ENCODE results near the gene ELAVL1.

Gene ELAVL1

DNA sequence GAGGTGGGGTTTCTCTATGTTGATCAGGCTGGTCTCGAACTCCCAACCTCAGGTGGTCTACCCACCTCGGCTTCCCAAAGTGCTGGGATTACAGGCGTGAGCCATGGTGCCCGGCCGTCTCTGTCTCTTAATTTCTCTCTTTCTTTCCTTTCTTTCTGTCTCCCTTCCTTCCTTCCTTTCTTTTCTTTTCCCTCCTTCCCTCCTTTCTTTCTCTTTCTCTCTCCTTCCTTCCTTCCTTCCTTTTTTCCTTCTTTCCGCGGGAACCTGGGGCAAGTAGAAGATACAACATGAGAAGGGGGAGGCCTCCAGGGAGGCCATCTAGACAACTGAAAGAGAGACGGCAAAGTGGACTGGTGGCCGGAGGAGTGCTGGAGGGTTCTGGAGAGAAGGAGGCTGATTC lies 15.2 kb upstream of the ELAVL1 start:
- DNase-seq: no peak

DNA sequence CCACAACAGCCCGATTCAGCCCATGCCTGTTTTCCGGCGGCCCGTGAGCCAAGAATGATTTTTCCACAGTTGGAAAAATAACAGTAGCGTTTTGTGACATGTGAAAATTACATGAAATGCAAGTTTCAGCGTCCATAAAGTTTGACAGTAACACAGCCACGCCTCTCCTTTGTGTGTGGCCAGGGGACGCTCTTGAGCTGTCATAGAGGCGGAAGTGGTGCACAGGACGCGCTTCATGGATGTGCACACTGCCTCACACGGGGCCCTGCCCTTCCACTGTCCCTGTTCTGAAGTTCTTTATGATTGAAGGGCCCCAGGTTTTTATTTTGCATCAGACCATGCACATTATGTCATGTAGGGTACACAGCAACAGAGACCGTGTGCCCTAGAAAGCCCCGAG lies 12.4 kb upstream of the ELAVL1 start:
- no peak for DNase-seq

DNA sequence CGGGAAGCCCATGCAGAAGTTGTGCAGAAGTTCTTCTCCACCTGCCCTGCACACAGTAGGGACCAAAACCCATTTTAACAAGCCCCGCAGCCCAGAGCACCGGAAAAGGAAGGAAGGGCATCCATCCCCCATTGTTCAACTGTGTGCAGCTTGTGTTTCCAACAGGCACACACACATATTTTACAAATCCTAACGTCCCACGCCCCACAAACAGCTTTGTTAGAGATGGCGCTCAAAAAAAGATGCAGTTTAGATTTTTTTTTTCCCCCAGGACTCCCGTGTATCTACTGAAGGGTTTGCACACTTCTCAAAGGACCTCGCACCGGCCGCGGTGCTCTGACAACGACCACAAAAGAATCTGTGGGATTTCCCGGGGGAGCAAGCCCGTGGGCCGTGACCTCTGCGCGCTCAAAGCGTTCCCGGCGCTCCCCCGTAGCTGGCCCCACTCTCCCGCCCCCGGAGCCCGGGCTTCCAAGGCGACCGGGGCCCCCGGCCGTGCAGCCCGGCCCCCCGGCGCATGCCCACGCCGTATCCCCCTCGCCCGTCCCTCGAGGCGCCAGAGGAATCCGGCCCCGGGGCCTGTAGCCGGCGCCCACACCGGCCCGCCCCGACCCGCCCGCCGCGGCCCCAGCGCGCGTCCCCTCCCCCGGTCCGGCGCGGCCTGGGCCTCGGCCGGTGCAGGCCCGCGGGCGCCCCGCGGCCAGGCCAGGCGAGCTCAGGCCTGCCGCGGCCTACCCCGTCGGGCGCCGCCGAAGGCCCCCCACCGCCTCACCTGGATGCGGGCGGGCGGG lies 523 bp downstream of the ELAVL1 start:
- peak; percentile 70 for DNase-seq

DNA sequence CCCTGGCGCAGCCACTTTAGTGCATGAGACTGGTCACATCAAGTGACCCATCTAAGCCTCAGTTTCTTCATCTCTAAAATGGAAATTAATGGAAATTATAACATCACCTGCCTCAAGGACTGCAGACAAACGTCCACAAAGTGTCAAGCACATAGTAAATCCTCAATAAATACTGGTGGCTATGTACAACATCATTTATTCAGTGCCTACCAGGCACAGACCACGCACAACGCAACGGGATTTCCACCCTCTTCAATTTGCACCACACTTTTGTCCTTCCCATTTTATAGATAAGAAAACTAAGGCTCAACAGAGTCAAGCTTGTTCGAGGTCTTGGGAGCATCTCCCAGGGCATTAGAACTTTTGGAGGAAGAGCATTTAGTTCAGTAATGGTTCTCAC lies 1.4 kb downstream of the ELAVL1 start:
- no peak for DNase-seq

DNA sequence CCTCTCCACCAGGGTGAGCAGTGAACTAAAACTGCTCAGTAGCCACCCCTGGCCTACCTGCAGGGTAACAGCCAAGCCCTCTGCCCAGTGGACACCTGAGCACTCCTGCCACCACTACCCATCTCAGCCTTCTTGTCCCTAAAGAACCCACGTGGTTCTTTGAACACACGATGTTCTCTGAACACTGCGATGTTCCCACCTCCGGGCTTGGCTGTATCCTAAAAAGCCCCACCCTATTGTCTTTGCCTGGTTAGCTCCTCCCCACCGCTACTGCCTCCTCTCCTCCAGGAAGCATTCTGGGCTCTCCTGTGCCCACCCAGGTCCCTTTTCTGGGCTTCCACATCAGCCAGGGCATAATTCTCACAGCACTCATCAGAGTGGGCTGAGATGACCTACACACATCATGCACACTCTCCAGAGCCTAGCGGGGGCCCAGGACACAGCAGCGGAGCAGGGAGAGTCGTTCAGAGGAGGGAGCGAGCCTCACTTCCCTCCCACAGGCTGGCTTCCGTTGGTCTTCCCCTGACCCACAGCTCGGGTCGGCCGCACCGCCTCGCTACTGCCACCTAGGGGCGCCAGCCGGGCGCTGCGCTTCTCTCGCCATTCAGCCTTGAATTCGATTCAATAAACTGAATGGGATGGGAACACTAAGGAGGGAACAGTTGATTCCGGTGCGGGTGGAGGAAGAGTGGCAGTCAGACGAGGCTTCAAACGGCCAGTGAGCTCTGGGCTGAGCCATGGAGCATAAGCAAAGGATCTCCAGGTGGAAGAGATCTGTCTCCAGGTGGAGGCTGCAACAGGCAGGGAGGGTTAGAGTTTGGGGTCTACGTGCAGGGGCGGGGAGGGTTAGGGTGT lies 3.2 kb downstream of the ELAVL1 start:
- peak; percentile 92 for DNase-seq

DNA sequence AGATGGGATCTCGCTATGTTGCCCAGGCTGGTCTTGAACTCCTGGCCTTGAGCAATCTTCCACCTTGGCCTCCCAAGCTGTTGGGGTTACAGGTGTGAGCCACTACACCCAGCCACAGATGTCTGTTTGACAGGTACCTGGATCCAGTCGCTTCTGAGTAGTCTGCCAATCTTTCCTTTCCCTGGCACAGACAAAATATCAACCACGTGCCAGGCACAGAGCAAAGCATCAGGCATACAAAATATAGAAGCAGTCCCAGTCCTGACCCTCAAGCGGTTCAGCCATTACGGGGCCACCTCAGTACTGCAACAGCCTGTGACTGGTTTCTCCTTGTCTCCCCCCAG lies 3.8 kb downstream of the ELAVL1 start:
- no peak for DNase-seq

DNA sequence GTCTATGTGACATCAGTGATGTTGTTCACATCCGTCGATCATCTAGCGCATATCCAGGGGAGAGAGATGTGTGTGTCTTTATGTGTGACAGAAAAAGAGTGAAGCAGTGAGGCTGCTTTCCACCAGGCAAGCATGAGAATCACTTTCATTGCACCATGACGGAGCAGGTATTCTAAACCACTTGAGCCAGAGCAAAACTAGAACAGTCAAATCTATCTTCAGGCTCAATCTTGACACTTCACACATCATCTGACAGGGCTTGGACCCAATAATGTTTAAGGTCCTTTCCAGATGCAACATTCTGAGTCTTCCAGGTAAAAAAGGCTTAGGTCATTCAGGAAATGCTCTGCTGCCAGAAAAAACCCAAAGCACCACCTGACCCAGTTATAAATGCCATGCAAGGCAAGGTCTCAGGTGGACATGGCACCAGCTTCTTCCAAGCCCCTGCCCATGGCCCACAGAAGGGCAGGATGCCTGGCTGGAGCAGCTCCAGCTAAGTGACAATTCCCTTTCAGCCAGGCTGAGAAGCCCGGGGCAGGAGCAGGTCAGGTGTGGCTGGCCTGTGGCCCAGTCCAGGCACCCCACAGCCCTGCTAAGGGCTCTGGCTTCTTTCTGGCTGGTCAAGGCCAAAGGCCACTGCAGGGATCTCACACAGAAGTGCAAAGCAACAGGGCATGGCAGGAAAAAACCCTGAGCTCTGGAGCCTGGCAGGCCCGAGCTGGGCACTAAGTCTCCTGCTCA lies 5.0 kb downstream of the ELAVL1 start:
- no peak for DNase-seq

DNA sequence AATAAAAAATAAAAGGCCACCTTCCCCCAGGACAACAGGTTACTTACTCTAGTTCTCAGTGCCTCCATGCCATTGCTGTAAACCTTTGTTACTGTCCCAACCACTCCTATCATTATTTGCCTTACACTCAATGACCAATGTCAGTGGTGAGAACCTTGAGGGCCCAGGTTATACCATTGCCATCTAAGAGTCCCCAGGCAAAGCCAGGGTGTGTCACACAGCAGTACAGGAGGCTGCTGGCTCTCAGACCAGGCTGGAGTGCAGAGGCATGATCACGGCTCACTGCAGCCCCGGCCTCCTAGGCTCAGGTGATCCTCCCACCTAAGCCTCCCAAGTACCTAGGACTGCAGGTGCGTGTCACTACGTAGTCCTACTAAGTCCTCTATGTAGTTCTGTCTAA lies 6.1 kb downstream of the ELAVL1 start:
- no peak for DNase-seq

DNA sequence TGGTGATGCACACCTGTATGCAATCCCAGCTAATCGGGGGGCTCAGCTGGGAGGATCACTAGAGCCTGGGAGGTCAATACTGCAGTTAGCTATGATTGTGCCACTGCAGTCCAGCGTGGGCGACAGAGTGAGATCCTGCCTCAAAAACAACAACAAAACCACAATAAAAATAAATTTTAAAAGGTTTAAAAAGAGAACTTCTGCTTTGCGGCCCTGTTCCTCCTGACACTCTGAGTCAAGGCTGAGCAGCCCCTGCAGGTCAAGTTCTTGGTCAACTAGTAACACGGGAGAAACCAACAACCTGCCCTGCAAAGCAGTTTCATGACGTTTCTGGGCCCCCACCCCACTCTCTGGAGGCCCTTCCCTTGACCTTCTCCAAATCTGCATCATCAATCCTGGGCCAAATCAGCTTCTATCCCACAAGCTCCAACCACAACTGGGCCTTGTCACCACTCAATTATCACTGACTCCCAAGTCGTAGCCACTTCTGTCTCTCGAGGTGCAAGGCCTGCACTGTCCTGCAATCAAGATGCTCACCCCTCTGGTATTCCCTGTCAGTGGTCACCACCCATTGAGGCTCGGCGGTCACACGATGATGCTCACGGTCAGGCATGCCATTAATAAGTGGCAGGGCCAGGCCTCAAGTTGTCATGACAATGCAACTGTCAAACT lies 7.5 kb downstream of the ELAVL1 start:
- no peak for DNase-seq

DNA sequence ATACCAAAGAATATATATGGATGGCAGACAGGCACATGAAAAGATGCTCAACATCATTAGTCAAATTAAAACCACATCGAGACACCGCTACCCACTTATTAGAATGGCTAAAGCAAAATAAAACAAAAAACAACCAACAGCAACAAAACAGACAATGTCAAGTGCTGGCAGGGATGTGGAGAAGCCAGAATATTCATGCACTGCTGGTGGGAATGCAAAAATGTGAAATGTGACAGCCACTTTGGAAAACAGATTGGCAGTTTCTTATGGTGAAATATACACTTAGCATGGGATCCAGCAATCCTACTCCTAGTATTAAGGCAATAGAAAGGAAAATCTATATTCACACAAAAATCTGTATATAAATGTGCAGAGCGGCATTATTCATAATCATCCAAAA lies 8.6 kb downstream of the ELAVL1 start:
- no peak for DNase-seq

DNA sequence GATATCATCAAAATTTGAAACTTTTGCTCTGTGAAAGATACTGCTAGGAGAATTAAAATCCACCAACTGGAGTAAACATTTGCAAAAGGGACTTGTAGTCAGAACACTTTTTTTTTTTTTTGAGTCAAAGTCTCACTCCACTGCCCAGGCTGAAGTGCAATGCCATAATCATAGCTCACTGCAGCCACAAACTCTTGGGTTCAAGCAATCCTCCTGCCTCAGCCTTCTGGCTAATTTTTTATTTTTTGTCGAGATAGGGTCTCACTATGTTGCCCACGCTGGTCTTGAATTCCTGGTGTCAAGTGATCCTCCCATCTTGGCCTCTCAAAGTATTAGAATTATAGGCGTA lies 9.7 kb downstream of the ELAVL1 start:
- DNase-seq: no peak

DNA sequence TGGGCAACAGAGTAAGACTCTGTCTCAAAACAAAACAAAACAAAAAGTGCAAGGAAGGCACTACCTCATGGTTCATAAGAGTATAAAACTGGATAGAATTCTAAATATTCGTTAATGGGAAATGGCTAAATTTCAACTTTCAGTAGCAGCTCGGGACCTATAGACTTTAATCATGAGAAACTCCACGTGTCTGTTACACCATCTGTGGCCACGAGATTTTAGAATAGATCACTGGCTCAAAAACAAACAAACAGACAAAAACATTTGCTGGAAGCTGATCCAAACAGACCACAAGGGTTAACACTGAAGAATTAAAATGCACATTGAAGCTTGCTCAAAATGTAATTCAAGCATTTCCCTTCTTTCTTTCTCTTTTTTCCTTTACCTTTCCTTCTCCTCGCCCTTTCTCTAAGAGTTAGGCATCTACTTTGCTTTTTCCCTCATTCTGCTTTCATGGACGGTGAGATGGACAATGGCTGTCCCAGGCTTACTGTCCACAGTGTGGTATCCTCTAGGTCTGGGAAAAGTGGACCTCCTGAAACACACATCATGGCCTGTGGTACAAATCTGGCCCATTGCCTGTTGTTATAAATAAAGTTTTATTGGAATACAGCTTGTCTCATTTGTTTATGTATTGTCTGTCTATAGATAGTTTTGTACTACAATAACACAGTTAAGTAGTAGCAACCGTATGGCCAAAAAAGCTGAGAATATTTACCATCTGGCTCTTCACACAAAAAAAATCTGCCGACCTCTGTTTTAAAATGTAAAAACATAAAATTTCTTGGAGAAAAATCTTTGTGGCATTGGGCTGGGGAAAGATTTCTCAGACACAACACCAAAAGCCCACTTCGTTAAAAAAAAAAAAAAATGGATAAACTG lies 10.3 kb downstream of the ELAVL1 start:
- DNase-seq: no peak

DNA sequence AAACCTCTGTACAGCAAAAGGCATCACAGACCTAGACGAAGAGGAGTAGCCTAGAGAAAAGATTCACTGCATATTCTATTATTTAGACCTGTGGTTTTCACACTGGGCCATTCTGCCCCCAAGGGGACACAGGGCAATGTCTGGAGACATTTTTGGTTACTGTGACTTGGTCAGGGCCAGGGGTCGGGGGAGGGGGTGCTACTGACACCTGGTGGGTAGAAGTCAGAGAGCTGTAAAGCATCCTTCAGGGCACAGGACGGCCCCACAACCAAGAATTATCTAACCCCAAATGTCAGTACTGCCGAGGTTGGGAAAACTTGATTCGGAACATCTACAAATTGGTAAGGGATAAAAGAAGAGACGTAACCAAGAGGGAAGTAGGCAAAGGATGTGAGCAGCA lies 11.3 kb downstream of the ELAVL1 start:
- no peak for DNase-seq

DNA sequence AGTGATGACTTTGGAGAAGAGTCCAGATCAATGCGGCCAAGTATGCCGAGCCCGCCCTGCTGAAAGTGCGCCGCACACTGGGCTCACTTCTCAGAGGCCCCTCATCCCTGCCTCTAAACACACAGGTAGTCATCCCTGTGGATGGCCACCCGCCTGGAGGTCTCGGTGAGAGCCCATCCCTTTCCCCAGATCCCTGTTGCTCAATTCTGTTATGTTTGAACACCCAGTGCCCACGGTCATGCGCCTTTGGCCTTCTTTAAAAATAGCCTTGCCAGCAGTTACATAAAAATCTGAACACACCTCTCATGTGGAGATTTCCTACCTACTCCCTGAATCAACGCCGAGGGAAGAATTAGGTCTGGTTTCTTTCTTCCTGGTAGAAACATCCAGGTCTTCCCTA lies 11.9 kb downstream of the ELAVL1 start:
- DNase-seq: no peak

DNA sequence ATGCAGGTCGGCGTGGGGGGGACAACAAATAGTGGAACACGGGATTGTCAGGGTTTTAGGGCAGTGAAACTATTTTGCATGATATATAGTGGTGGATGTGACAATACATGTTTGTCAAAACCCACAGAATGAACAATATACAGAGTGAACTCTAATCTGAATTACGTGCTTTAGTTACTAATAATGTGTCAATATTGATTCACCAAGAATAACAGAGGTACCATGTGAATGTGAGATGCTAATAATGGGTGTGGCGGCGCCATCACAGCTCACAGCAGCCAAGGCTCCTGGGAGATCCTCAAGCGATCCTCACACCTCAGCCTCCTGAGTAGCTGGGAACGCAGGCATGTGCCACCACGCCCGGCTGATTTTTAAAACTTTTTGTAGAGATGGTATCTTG lies 12.9 kb downstream of the ELAVL1 start:
- no peak for DNase-seq

DNA sequence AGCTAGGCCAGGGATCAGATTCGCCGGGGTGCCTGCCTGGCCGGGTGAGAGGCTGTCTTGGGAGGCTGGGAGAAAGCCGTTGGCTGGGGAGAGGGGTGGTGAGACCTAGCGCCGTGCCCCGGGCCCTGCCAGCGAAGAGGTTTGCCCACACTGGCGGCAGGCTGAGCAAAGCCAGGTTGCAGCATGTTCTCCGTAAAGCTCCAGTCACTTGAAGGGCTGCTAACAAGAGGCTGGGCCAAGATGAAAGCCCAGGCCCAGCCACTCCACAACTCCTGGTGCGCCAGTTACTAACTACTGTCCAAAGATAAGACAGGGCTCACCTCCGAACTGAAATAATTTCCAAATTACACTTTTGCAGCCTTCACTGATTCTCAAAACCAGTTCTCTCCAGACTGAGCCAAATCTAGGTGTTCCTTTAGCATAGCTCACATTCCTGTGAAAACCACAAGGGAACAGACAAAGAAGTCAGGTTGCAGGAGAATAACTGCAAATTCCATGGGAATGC lies 16.3 kb downstream of the ELAVL1 start:
- no peak for DNase-seq

DNA sequence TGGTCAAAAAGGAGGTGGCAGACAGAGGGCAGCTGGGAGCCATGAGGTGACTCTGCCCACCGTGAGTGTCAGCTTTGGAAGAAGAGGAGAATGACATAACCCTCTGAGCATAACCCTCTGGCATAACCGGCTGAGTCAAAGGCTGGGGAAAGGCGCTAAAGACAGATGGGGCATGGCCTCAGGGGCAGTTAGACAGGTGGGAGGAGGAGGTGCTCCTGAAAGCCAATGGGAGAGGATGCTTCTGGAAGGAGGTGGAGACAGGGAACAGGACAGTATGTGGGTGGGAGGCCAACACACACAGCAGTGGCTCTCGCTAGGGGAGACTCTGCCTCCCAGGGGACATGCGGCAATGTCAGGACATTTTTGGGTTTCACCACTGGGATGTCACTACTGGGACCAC lies 17.1 kb downstream of the ELAVL1 start:
- DNase-seq: no peak

DNA sequence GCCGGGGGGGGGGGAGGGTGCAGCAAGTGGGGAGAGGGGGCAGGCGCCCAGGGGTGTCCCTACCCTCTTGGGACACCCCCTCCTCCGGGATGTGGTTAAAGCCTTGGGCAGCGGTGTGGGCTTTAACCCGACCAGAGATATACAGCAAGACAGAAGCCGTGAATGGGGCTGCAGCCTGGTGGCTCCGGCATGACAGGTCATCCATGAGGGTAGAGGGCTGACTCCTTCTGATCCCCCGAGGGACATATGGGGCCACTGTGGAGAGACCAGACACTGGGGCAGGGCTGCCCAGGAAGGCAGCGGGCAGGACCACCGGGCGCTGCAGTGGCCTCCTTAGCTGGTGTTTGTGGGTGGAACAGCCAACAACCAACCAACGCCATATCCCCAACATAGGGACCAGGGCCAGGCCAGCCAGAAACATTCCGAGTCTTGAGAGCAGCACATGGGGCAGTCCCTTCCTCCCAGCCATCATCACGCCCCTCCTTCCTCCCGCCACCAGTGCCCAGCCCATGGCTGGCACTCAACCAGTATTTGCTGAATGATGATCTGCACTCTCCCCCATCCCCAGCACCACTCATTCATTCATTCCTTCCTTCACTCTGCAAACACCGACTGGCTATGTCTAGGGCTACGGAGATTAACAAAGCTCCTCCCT lies 18.2 kb downstream of the ELAVL1 start:
- no peak for DNase-seq

DNA sequence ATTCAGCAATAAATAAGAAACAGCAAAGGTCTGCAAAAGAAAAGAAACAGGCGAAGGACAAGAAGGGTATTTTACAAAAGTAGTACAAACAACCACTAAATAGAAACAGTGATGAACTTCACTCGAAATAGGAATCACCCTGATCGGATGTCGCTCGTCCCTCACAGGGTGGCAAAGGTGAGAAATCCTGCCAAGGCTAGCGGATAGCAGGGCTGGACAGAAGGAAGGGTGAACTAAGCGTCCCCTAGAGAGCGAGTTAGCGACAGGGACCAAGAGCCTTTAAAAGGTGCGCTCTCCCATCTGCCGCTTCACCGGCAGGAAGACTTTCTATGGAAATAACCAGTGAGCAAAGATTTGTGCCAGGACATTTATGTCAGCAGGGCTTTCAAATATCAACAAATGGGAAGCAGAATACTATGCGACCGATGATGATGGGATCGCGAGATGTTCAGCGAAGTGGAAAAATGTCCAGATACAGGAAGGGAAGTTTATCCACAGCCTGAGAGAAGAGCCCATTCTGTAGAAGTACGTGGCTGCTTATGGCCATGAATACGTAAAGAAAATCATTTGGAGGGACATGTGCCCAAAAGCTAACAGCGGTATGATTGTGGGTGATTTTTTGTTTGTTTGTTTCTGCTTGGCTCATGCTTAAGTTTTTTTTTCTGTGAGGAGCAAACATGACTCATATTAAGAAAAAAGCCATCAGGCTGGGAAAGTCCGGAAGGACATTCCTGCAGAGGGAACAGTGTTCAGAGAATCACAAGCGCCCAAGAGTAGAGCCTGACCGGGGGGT lies 18.9 kb downstream of the ELAVL1 start:
- no peak for DNase-seq

DNA sequence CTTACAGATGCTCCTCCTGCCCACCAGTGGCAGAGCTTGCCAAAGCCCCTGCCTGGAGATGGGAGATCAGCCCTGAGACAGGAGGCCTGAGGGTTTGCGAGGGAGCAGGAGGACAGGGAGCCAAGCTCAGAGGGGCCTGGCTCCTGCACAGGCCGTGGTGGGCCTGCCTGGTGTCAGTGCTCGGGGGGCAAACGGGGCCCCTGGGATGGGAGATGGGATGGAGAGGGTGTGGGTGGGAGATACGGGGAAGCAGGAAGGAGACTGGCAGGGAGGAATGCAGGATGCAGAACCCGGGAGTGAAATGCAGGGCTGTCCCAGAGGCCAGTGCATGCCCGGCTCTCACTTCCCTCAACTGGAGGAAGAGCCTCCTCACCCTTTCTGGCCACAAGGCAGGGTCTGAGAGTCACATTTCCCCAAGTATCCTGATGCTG lies 19.9 kb downstream of the ELAVL1 start:
- DNase-seq: no peak
